Measurements from ENCODE around the gene PRR22.

The PRR22 gene

DNA sequence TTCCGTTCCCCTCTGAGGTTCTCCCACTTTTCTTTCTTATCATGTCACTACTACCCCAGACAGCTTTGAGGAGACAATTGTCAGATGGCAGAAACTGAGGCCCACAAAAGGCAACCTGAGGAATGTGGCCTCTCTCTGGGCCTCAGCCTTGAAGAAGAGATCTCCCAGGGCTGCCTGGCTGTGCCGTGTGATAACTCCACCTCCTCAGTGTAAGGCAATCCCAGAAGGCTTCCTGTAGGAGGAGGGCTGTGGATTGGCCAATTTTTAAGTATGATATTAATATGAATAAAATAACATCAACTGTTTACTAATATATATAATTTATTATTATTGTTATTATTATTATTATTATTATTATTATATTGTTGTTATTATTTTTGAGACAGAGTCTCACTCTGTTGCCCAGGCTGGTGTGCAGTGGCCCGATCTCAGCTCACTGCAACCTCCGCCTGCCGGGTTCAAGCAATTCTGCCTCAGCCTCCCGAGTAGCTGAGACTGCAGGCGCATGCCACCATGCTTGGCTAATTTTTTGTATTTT is 10.9 kb upstream of the PRR22 start:
- no peak for DNase-seq
- no peak for TF ChIP-seq CTCF (IDR thresholded peaks at IDR 0.05)
- no peak overlapping the region for H3K27ac ChIP-seq
- peaks cover 0 to 31% of the 10 kb centered on the region in 2 donors for H3K27me3 ChIP-seq
- H3K9me3 ChIP-seq: no peaks in the 10 kb centered on the region
- H3K4me3 ChIP-seq: no peak overlapping the region
- no peaks in the 10 kb centered on the region for H3K36me3 ChIP-seq
- H3K4me1 ChIP-seq: peaks cover 0 to under 1% (median 0%) of the 10 kb centered on the region in 4 donors
- intact Hi-C loops (cut with DNase I; ENCODE audit: low total_unique reads): no loop called here

DNA sequence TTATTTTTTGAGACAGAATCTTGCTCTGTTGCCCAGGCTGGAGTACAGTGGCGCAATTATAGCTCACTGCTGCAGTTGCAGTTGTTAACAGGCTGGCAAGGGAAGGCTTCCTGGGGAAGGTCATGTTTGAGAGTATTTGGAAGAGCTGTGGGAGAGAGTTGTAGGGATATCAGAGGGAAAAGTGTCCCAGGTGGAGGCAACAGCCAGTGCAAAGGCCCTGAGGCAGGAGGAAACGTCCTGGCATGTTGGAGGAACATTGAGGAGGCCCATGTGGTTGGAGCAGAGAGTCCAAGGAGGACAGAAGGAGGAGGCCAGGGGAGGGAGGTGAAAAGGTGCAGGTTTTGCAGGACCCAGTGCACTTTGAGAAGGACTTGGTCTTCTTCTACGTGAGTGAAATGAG is 8.6 kb upstream of the PRR22 start:
- H3K36me3 ChIP-seq: peaks cover 19 to 20% (median 19%) of the 10 kb centered on the region in 3 donors
- H3K4me1 ChIP-seq: peaks cover 0 to 8% (median 7%) of the 10 kb centered on the region in 4 donors
- H3K4me3 ChIP-seq: no peak overlapping the region
- no peaks in the 10 kb centered on the region for H3K9me3 ChIP-seq
- no peak for TF ChIP-seq CTCF (IDR thresholded peaks at IDR 0.05)
- intact Hi-C loops (cut with DNase I; ENCODE audit: low total_unique reads): no loop called here
- no peak overlapping the region for H3K27ac ChIP-seq
- H3K27me3 ChIP-seq: peaks cover 0 to 10% of the 10 kb centered on the region in 2 donors
- no peak for DNase-seq

GRCh38 chr19:5792224-5792623 is 7.7 kb upstream of the PRR22 start:
- no peak for DNase-seq
- no peak overlapping the region for H3K27ac ChIP-seq
- peaks cover 0 to 8% (median 7%) of the 10 kb centered on the region in 4 donors for H3K4me1 ChIP-seq
- H3K4me3 ChIP-seq: no peak overlapping the region
- H3K9me3 ChIP-seq: no peaks in the 10 kb centered on the region
- TF ChIP-seq CTCF (IDR thresholded peaks at IDR 0.05): no peak
- H3K36me3 ChIP-seq: peaks cover 28 to 30% (median 29%) of the 10 kb centered on the region in 3 donors
- H3K27me3 ChIP-seq: peaks cover 0 to 3% of the 10 kb centered on the region in 2 donors
- intact Hi-C loops (cut with DNase I; ENCODE audit: low total_unique reads): no loop called here

DNA sequence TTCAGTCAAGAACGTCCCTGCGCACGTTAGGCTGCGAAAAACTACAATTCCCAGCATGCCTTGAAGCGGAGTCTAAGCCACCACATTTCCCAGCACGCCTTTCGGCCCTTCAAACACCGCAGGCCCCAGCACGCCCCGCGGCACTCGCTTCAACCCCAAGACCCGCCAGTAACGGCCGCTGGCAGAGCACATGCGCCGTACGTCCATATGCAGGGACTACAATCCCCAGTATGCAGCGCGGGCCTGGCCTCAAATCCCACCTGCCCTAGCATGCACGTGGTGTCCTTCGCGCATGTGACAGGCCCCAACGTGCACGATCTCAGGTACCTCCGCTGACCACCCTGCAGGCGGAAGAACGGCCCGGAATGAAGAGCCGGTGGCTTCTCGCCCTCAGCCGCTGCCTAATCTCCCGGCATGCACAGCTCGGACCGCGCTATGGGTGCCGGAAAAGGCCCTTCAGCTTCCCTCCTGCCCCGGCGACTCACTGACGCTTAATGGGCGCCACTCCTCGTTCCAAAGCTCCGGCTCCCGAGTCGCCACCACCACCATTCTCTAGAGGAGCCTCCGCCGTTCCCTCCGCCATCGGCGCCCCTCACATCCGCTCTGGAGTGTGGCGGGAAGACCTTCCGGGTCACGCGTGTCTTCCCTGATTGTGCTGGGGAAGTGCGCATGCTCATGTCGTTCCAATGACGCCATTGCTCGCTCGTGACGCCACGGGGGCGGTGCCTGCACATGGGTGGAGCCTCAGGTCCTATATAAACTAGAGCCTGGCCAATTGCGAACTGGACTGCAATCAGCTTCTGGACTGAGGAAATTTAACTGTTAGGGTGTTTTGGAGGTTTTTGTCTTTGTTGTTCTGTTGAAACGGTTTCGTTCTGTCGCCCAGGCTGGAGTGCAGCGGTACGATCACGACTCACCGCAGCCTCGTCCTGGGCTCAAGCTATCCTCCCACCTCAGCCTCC is 6.3 kb upstream of the PRR22 start, which contains the start of gene DUS3L:
TSS of gene DUS3L (minus strand) at position 605 of the 962 bp plus-strand sequence. CDS start at position 583, 22 bp downstream.
- intact Hi-C loops (cut with DNase I; ENCODE audit: low total_unique reads): no loop called here
- peak; percentile 97 to 98 for DNase-seq
- Histone ChIP-seq H3K4me3 (peak within 1 kb of the TSS; percentile 72 to 74), H3K9me3 (no peaks in the 10 kb centered on the region), H3K27me3 (peaks cover 0 to 3% of the 10 kb centered on the region in 2 donors), H3K36me3 (peaks cover 42 to 43% (median 43%) of the 10 kb centered on the region in 3 donors), H3K27ac (peak within 1 kb of the TSS; percentile 90 to 91), H3K4me1 (peaks cover 0 to 8% (median 7%) of the 10 kb centered on the region in 4 donors)
- TF ChIP-seq CTCF (IDR thresholded peaks at IDR 0.05): peak in 1 of 2 experiments; percentile 4

DNA sequence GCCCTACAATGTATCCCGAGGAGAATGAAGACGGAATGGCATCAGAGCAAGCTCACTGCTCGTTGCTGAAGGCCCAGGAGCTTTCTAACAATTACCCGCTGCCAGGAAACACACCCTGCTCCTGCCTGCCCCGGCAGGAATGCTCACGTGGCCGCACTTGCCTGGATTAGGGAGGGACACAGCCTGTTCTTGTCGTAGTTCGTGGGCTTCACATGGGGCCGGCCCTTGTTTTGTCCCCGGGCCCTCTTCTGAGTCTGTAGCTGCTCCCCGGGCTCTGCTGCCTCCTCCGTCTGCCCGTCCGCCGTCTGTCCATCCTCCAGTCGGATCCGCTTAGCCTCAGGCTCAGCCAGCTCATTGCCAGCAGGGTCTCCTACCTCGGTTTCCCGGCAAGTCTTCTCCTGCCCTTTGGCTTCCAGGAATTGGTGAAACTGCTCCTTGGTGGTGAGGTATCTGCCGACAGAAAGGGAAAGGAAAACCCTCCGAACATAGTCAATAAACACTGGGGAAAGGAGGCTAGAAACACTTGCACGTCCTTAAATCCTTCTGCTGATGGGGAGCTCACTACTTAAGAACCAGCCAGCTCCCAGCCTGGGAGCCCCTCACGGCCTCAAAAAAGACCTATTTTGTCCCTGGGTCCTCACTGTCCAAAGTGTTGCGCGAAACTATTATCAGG is 5.5 kb upstream of the PRR22 start:
- intact Hi-C loops (cut with DNase I; ENCODE audit: low total_unique reads): no loop called here
- no peak for TF ChIP-seq CTCF (IDR thresholded peaks at IDR 0.05)
- peaks cover 0 to 8% (median 7%) of the 10 kb centered on the region in 4 donors for H3K4me1 ChIP-seq
- peaks cover 50 to 52% (median 51%) of the 10 kb centered on the region in 3 donors for H3K36me3 ChIP-seq
- H3K9me3 ChIP-seq: no peaks in the 10 kb centered on the region
- H3K4me3 ChIP-seq: peak overlapping the region; percentile 72 to 74
- peak overlapping the region; percentile 90 to 91 for H3K27ac ChIP-seq
- H3K27me3 ChIP-seq: peaks cover 0 to 3% of the 10 kb centered on the region in 2 donors
- DNase-seq: no peak

Data from tibial artery (tissue), 4 donors.